ENCODE data around the gene TK2. TPM values are rescaled to one million over a fixed set of nuclear protein-coding genes. Genes with fewer than 3 reads are reported as not detected.

Gene TK2
- total and polyA plus RNA-seq, 2 experiments from 2014 or later = 1.8 to 4.2 TPM

DNA sequence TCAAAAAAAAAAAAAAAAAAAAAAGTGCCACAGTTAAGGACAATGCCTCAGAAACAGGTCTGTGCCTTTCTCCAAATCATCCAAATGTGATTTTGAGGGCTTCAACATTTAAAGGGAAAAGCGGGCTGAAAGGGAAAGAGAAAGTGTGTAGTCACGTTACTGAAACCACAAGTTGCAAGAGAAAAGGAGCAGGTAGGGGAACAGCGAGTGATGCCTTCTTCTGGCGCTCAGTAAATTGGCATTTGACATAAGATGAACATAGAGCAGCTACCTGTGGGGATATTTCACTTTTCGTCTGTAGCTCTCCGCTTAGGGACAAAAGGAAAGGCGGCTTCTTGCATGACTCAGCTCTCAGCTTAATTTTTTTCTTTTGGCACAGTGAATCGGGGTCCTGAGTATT, 40.4 kb upstream of the TK2 start:
- no peak overlapping the region for H2AFZ ChIP-seq
- H3K9me2 ChIP-seq (ENCODE audit: insufficient read depth) = no peaks in the 10 kb centered on the region
- Mint-ChIP-seq H3K27ac (no peak overlapping the region), H3K36me3 (ENCODE audit: low read depth) (no peaks in the 10 kb centered on the region), H3K4me1 (peaks cover 26% of the 10 kb centered on the region), H3K27me3 (ENCODE audit: insufficient read depth, low read depth, poor library complexity) (peaks cover 13% of the 10 kb centered on the region), H3K4me3 (no peak overlapping the region), H3K9me3 (no peaks in the 10 kb centered on the region)
- DNase-seq (ENCODE audit: low spot score) = no peak
- H3K4me3 ChIP-seq = no peak overlapping the region
- peaks cover 3% of the 10 kb centered on the region; the same call in 1 of the 2 replicates for H3K4me1 ChIP-seq (ENCODE audit: insufficient read depth)
- H4K20me1 ChIP-seq (replicated peaks; ENCODE audit: insufficient read depth) = no peaks in the 10 kb centered on the region
- no peaks in the 10 kb centered on the region for H3F3A ChIP-seq (replicated peaks; ENCODE audit: low read depth)
- ATAC-seq = no peak
- no peaks in the 10 kb centered on the region for H3K27me3 ChIP-seq (ENCODE audit: insufficient read depth)
- H3K36me3 ChIP-seq (ENCODE audit: insufficient read depth) = no peaks in the 10 kb centered on the region
- TF ChIP-seq CREB1 (CRISPR knock-in tag; IDR thresholded peaks at IDR 0.05; ENCODE audit: low read depth) (no peak), POLR2AphosphoS5 (IDR thresholded peaks at IDR 0.05; ENCODE audit: low read depth) (no peak), ETS1 (IDR thresholded peaks at IDR 0.05) (no peak), ZNF331 (CRISPR knock-in tag; IDR thresholded peaks at IDR 0.05; ENCODE audit: low read depth) (no peak), ZNF462 (CRISPR knock-in tag; IDR thresholded peaks at IDR 0.05) (no peak)
- TF ChIP-seq, protein P1, sequence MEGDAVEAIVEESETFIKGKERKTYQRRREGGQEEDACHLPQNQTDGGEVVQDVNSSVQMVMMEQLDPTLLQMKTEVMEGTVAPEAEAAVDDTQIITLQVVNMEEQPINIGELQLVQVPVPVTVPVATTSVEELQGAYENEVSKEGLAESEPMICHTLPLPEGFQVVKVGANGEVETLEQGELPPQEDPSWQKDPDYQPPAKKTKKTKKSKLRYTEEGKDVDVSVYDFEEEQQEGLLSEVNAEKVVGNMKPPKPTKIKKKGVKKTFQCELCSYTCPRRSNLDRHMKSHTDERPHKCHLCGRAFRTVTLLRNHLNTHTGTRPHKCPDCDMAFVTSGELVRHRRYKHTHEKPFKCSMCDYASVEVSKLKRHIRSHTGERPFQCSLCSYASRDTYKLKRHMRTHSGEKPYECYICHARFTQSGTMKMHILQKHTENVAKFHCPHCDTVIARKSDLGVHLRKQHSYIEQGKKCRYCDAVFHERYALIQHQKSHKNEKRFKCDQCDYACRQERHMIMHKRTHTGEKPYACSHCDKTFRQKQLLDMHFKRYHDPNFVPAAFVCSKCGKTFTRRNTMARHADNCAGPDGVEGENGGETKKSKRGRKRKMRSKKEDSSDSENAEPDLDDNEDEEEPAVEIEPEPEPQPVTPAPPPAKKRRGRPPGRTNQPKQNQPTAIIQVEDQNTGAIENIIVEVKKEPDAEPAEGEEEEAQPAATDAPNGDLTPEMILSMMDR (conservative IDR thresholded peaks at IDR 0.05; ENCODE audit: low read depth in 2 of 2) = no peak
- H3K4me2 ChIP-seq = no peak overlapping the region
- H3K79me2 ChIP-seq (replicated peaks; ENCODE audit: insufficient read depth) = no peaks in the 10 kb centered on the region
- no peak overlapping the region for H3K27ac ChIP-seq (ENCODE audit: low read depth)

Data from GM23338 (cell line).